ENCODE data around the gene LTBP1.

LTBP1 gene

DNA sequence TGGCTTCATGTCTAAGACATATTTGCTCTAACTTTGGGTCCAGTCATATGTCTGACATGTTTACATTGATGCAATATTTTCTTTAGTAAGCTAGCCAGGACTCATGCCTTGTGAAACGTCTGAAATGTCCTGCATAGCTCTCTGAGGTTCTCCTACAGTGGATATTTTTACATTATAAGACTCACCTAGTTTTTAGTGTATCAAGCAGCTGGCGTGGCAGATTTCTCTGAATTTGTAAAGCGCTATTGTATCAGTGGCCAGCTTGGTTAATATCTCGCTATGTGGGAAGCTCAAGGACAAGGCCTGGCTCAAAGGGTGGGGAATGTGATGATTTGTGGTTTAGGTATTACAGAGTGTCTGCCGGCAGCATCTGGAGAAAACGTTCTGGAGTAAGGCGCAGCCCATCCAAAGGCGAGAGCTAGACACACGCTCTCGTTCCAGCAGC is 164.3 kb downstream of the LTBP1 start:
- no peak for DNase-seq (ENCODE audit: low read depth, low spot score)

DNA sequence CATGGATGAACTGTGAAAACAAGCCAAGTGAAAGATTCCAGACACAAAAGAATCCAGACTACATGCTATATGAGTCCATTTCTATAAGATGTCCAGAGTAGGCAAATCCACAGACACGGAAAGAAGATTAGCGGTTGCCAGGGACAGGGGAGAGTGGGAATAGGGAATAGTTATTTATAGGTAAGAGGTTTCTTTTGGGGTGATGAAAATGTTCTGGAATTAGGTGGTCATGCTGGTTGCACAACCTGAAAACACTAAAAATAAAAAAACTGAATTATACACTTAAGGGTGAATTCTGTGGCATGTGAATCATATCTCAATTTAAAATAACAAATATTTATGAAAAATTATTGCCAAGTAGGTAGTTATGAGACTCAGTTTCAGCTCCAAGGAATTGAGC is 168.4 kb downstream of the LTBP1 start:
- no peak for DNase-seq (ENCODE audit: low read depth, low spot score)

DNA sequence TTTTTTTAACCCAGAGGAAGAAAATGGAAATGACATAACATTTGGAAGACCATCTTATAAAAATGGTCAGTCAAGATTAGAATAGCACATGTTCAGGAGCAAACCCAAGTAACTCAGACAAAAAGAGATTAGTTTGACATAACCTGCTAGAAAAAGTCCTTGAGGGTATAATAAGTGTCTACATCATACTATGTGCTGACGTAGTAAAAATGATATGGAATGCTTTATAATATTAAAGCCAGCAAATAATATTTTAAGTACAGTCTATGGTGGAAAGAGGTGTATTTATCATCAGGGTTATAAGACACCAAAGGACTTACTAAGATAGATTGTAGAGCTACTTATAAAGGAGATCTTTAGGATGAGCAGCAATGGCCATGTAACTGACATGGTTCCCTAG is 169.0 kb downstream of the LTBP1 start:
- DNase-seq (ENCODE audit: low read depth, low spot score) = no peak

DNA sequence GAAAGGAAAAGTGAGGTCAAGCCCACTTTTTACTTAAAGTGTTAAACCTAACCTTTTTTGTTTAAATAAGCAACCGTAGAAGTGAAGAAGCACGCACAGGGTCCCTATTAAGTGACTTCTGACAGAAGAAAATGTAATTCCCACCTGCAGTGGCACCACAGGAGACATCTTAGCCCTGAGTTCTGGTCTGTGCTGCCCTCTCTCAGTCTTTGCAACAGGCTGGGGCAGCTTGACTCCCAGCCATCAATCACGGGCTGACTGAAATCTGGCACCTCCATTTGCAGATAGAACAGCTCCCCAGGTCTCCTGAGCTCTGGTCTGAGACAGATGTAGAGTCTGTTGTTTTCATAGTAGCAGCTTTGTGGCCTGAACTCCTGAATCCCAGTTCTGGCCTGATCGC is 170.0 kb downstream of the LTBP1 start:
- DNase-seq (ENCODE audit: low read depth, low spot score) = no peak

DNA sequence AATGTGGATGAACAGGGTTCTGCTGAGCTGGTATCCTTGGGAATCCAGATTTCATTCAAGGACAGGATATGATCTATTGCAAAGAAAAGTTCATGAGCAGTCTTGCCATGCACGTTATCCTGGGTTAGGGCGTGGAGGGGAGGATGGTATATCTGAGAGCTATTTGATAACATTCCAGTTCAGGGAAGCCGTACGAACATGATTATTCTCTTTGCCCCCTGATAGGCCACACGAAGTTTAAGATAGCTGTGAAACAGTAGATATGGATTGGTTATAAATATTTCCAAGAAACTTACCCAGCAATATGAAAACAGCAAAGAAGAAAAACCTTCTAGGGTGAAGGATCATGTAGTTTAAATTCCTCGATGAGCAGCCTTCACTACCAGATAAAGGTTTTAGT is 171.9 kb downstream of the LTBP1 start:
- no peak for DNase-seq (ENCODE audit: low read depth, low spot score)

DNA sequence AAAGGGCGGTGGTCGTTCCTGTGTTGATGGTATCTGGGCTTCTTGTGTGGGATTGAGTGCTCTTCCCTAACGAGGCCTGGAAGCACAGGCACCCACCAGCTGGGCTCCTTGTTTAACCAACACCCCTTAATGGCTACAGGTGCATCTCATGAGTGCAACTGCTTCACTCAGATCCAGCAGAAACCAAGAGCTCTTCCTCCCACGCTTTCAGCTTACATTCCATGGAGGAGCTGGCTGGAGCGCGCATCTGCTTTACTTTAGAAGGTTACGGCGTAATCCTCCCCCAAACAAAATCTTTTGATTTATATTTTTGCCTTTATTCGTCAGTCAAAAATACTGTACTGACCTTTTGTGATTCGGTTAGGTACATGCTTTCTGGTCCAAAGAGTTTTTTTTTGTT is 174.7 kb downstream of the LTBP1 start:
- DNase-seq (ENCODE audit: low read depth, low spot score) = no peak

DNA sequence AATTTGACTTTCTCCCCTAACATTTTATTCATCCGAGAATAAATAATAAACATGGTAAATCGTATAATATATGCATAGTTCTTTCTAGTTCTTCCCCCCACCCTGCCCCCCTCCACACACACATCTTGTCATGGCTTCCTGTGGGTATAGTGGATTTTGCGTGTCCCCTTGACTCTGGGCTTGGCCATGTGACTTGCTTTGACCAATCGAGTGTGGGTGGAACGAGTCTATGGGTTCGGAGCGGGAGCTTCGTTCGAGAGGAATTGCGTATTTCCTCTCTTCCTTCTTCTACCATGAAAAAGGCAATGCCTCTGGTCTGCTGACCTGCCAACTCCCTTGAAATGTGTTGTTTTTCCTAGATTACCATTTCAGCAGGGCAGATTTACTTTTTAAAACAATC is 175.2 kb downstream of the LTBP1 start:
- DNase-seq (ENCODE audit: low read depth, low spot score) = no peak

DNA sequence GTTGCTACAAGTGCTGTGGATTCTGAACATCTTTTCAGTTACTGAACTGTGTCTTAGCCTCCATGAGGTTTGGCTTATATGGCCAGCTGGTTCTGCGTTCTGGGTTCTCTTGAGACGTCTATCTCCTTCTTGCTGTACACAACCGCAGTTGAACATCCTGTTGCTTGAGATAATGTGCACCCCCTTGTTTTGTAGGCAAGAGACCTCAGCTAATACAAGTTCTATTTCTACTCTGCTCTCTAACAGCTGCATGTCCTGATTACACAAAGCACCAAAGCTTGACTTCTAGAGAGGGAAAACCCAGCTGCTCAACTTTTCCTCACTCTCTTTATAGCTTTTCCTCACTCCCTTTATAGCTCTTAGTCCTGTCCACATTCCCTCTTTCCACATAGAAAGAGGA is 176.0 kb downstream of the LTBP1 start:
- no peak for DNase-seq (ENCODE audit: low read depth, low spot score)

DNA sequence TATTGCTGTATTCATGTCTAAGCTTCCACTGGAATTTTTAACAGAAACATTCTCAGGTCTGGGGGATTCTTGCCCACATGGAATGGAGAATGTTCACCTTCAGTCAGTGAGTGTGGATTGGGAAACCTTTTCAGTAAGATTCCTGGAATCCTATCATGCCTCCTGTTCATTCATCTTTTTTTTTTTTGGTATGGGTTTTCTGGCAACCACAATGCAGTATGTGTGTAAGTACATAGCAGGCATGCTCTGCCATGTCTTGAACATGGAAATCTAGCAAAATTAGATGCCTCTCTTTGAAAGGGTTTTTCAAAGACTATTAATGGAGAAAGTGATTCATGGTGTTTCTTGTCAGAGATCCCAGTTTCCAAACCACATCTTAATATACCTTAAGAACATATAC is 176.5 kb downstream of the LTBP1 start:
- peak; percentile 54 for DNase-seq (ENCODE audit: low read depth, low spot score)

DNA sequence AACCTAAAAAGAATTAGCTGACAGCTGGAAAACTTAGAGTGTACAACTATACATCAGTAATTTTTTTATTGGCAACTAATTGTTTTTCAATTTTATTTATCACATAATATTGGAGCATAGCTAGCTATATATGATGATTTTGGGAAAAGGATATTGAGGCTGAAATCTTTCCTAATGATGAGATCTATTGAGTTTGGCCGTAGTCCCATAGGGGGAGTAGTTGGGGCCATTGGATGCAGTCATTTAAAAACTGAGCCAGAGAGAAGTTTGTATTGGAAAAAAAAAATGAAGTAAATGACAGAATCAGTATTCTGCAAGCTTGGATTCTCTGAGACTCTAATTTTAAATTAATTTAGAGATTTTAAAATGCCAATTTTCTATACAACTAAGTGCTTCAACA is 179.8 kb downstream of the LTBP1 start:
- DNase-seq (ENCODE audit: low read depth, low spot score) = no peak

DNA sequence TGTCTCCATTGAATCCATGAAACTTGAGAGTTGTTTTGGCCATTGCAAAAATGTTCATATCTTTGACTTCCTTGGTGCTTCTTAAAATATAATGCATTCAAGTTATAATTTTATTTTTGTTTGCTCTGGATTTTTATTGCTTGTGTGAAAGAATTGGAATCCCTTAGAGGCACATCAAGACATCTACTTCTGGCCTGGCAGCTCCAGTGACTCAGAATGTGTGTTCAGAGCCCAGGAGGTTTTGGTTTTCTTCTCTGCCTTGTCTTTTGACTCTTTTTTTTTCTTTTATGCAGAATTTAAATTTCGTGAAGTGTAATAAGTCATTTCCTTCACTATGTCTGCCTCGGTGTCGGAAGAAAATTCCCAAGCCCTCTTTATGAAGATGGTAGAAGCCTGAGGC is 180.2 kb downstream of the LTBP1 start:
- DNase-seq (ENCODE audit: low read depth, low spot score) = peak; percentile 42

DNA sequence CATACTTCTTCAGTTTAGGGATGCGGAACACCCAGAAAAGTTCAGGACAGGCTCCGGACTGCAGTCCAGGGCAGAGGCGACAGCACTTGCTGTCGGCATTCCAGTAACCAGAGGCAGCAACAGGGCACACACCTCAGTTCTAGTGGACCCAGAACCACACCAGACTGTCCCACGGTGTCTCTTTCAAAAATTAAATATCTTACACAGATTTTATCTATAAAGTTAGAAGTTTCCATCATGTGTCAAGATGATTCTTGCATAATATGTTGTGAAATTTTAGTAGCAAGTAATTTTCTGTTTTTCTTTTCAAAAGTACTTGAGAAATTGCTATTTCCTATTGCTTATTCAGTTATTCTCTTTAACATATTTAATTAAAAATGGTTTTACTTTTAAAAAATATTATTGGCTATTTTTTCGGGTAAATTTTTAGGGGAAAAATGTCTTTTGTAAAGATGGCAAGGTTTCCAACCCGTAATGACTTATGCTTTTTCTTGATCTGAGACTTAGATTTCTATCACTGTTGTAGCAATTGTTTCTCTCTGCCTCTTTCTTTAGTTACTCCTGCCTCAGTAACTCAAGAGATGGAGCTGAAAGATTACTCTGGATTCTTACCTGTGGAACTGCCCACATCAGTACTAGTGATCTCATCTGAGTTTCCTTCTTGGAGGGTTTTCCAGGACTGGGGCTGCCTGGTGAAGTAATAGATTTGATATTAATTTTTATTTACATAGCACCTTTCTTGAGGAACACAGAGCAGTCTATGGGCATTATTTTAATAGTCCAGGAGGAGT is 182.7 kb downstream of the LTBP1 start:
- no peak for DNase-seq (ENCODE audit: low read depth, low spot score)

DNA sequence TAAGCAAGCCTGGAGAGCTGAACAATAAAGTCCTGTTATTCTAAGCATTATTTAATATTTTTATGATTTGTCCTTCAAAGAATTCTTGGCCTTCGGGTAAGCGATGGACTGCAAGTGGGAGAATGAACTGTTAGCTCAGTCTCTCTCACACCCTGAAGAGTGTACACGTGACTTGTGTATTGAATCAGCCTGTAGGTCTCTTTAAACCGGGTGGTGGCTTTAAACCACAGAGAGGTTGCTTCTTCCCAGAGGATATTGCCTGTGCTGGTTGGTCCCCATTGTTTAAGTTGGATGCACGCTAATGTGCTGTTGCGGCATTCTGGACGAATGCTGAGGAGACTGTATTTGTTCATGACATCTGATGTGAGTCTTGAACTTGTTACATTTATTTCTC is 183.3 kb downstream of the LTBP1 start:
- DNase-seq (ENCODE audit: low read depth, low spot score) = no peak

DNA sequence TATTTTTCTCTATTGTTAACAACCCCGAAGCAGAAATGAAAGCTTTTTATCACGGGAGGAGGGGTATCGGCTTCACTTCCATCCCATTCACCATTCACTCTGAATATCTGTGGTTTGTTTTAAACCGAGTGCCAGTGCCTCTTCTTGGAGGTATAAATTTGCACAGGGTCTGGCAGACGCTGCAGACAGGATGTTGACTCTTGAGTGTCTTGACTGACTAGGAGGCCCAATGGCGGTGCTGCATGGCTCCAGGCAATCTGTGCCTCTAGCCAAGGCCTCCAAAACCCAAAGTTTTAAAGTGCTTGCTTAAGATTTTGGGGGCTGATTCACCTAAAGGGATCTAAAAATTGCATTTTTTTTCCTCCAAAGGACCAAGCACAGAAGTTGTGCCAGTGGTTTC is 183.8 kb downstream of the LTBP1 start:
- DNase-seq (ENCODE audit: low read depth, low spot score) = no peak

DNA sequence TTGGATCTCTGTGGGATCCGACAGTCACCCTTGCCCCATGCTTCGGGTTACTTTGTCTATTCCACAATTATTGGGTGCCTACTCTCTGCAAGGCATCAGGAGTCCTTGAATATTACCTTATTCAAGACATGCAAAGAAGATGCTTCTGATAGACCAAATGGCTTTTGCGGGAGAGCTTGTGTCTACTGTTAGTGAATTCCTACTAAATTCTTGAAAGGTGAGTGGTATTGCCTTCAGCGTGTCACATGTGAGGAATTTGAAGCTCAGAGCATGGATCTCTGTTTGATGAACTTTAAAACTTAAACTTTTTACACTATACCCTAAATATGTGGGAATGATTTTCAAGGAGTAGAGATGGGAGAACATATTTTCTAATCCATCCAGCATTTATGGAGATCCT is 184.4 kb downstream of the LTBP1 start:
- no peak for DNase-seq (ENCODE audit: low read depth, low spot score)

DNA sequence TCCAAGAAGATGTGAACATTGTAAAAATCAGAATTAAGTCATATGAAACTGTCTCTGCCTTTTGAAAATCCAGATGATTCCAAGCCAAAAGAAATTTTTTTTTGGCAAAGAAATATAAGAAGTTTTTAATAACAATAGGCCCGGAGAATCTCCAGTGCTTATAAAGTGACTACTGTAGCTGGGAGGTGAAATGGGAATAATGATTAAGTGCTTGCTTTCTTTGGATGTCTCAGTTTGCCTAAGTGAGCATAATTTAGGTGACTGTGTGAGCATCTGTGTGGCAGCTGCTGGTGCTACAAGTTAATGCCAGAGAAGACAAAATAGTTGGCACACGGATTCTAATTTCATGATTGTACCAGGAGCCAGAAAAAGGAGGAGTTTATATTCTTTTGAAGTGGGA is 185.0 kb downstream of the LTBP1 start:
- no peak for DNase-seq (ENCODE audit: low read depth, low spot score)

DNA sequence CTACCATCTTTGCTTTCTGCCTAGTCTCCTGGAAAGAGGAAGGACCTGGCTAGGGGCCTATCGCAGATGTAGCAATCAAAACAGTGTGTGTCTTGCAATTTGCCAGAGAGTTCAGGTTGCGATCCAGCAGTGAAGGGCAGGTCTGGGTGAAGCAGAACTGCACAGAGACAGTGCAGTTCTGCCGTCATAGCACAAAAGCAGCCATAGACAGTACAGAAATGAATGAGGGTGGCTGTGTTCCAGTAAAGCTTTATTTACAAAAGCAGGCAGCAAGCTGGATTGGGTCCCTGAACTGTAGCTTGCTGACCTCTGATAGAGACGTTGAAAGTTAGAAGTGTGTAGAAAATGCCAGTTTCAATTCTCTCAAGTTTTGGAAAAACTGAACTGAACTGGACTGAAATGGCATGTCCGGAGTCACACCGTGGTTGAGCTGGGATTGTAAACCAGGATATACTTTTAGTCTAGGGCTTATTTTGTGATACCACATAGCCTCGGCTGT is 186.8 kb downstream of the LTBP1 start:
- DNase-seq (ENCODE audit: low read depth, low spot score) = peak; percentile 47

DNA sequence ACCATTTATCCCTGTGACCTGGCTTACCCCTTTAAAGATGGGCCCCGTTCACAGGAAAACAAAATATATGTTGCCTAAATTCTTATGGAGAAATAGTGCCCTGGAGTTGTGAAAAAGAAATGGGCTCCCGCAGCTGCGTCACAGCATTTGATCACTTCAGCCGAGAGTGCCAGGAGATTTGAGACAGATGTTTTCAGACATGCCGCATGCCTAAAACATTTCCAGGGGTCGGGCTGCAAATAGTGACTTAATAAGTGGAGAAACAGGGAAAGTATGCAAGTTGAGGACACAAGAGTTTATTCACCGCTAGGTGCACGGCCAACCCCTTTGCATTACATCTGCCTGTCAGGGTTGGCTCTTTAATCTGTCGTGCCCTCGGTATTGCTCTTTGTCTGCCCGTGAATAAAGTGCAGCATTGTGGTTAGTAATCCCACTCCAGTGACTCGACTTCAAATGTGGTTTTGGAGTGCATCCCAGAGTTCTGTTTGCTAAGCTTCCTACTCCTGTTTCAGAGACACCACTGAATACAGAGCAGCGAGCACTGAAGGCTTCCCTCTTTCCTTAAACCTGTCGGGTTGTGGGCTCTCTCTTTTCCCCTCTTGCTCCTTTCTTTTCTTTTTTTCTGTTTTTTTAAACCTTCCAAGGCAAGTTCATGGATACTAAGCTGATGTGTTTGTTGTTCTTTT is 187.5 kb downstream of the LTBP1 start:
- DNase-seq (ENCODE audit: low read depth, low spot score) = peak; percentile 98

DNA sequence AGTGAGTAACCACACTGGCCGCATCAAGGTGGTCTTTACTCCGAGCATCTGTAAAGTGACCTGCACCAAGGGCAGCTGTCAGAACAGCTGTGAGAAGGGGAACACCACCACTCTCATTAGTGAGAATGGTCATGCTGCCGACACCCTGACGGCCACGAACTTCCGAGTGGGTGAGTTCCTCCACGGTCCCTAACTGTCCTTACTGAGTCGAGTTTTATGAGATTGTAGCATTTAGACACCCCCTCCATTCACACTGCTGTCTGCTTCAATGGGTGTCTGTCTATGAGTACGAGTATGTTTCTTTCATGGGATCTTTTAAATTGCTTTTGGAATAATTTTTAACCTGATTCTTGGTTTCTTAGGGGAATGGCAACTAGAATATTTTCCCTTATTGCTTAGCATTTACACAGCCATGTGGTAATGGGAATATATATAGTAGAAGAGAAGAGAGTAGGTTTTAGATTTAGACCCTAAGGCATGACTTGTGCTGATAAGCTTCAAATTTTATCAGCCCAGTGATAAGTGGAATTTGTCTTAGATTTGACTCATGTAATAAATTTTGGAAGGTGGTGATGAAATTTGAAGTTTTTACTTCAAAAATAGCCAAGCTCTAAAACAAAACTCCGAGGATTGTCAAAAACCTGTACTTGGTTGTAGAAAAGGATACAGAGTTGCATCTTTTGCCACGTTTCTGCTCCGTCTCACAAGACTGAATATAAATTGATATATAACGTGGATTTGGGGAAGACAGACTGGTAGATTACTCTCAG is 188.2 kb downstream of the LTBP1 start:
- DNase-seq (ENCODE audit: low read depth, low spot score) = no peak

DNA sequence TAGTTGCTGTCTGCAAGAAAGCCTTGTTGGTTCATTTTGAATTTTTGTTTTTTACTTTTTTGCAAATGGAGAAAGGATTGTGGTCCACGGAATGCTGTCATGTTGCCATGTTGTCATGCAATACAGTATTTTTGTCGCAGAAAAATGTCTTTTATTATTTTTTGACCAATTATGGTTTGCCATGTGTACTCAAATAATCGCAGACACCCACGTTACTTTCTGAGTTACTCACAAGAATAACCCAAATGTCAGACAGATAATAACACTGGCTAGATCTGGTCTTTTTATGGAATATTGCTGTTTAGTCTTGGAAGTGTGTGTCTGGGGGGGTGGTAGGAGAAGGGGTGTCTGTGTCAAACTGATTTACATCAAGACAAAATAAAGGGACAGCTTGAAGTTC is 188.9 kb downstream of the LTBP1 start:
- DNase-seq (ENCODE audit: low read depth, low spot score) = no peak

DNA sequence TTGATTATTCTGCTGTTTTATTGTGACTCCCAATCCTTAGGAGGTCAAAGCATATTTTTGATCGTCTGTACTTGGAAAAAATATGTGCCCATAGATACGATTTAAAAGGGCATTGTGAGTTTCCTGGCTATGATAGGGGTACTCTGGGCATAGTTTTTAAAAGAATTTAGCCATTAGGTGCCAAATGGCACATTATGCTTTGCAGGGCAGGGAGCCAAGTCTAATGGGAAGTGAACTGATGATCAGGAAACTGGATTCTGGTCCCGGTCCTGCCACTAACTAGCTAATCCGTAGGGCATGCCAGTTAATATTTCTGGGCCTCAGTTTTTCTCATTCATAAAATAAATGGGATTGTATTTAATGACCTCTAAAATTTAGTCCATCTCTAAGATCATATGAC is 189.3 kb downstream of the LTBP1 start:
- no peak for DNase-seq (ENCODE audit: low read depth, low spot score)

DNA sequence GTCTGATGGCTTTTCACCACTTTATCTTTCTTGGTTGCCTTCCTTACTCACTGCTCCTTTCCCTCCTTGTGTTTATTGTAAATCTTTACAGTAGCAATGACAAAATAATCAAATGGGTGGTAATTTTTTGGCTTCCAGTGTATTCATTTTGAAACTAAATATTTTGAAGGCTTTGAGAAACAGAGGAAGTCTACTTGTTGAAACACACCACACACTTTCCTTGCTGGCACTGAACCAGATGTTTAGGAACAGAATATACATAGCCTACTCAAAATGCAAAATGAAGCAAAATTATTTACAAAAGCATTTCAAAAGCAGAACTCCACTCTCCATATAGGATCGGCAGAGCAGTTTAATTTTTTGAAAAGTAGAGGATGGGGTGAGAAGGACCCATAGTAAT is 189.8 kb downstream of the LTBP1 start:
- DNase-seq (ENCODE audit: low read depth, low spot score) = no peak

Data from astrocyte of the hippocampus (primary cell).